ENCODE measurements around the gene CERCAM.

Gene CERCAM

GRCh38 chr9:128409978-128410377 lies 10.7 kb upstream of the CERCAM start:
- ATAC-seq: peak; percentile 51
- TF ChIP-seq ZC3H10 (CRISPR knock-in tag; IDR thresholded peaks at IDR 0.05): no peak
- no peak for TF ChIP-seq SNAI2 (CRISPR knock-in tag; IDR thresholded peaks at IDR 0.05)
- TF ChIP-seq PPARA (CRISPR knock-in tag; IDR thresholded peaks at IDR 0.05; ENCODE audit: borderline replicate concordance): no peak
- TF ChIP-seq POU6F1 (CRISPR knock-in tag; IDR thresholded peaks at IDR 0.05; ENCODE audit: borderline replicate concordance, low read depth): no peak

- TF ChIP-seq TCF4 (CRISPR knock-in tag; IDR thresholded peaks at IDR 0.05; ENCODE audit: borderline replicate concordance) (no peak), ZNF565 (CRISPR knock-in tag; conservative IDR thresholded peaks at IDR 0.05; ENCODE audit: low read depth) (no peak), ZNF8 (CRISPR knock-in tag; IDR thresholded peaks at IDR 0.05) (no peak), BACH2 (CRISPR knock-in tag; IDR thresholded peaks at IDR 0.05; ENCODE audit: borderline replicate concordance) (no peak), ZC3H10 (CRISPR knock-in tag; IDR thresholded peaks at IDR 0.05) (no peak), RARB (CRISPR knock-in tag; IDR thresholded peaks at IDR 0.05) (no peak), PPARA (CRISPR knock-in tag; IDR thresholded peaks at IDR 0.05; ENCODE audit: borderline replicate concordance) (no peak)
- TF ChIP-seq, protein P1, sequence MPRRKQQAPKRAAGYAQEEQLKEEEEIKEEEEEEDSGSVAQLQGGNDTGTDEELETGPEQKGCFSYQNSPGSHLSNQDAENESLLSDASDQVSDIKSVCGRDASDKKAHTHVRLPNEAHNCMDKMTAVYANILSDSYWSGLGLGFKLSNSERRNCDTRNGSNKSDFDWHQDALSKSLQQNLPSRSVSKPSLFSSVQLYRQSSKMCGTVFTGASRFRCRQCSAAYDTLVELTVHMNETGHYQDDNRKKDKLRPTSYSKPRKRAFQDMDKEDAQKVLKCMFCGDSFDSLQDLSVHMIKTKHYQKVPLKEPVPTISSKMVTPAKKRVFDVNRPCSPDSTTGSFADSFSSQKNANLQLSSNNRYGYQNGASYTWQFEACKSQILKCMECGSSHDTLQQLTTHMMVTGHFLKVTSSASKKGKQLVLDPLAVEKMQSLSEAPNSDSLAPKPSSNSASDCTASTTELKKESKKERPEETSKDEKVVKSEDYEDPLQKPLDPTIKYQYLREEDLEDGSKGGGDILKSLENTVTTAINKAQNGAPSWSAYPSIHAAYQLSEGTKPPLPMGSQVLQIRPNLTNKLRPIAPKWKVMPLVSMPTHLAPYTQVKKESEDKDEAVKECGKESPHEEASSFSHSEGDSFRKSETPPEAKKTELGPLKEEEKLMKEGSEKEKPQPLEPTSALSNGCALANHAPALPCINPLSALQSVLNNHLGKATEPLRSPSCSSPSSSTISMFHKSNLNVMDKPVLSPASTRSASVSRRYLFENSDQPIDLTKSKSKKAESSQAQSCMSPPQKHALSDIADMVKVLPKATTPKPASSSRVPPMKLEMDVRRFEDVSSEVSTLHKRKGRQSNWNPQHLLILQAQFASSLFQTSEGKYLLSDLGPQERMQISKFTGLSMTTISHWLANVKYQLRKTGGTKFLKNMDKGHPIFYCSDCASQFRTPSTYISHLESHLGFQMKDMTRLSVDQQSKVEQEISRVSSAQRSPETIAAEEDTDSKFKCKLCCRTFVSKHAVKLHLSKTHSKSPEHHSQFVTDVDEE (CRISPR knock-in tag; IDR thresholded peaks at IDR 0.05): no peak
- ATAC-seq: no peak
These were observed 9.1 kb upstream of the CERCAM start for GRCh38 chr9:128411364-128412119.

DNA sequence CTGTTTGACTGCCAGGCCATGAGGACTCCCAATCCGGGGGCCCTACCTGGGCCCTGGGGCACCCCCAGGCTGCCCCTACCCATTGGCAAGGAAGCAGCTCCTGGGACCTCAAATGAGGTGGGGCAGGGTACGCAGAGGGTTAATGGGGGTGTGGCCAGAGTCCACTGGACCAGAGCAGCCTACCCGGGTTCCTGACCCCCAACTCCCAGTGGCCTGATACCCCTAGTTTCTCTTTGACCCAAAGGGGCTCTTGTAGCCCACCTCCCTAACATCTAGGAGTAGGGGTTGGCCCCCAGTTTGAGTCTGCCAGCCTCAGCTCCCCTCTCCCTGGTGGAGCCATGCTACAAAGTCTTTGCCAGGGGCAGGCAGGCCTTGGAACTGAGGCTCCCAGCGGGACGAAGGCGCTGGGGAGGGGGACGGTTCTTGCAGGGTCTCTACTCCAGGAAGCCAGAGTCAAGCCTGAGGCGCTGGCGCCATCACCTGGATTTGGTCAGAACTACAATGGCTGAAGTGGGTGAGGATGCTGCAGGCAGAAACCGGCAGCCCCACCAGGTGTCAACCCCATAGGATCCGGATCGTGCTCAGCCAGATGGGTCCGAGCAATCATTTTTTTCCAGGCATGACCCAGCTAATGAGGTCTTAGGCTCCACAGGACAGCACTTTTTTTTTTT lies 8.4 kb upstream of the CERCAM start:
- ATAC-seq: peak; percentile 81

More for the DNA sequence above, 8.4 kb upstream of the CERCAM start:
- TF ChIP-seq PATZ1 (CRISPR knock-in tag; IDR thresholded peaks at IDR 0.05; ENCODE audit: borderline replicate concordance): no peak
- TF ChIP-seq ZFP3 (CRISPR knock-in tag; IDR thresholded peaks at IDR 0.05): no peak
- no peak for TF ChIP-seq ZNF70 (CRISPR knock-in tag; IDR thresholded peaks at IDR 0.05)
- no peak for TF ChIP-seq OSR1 (CRISPR knock-in tag; IDR thresholded peaks at IDR 0.05)
- no peak for TF ChIP-seq TCF4 (CRISPR knock-in tag; IDR thresholded peaks at IDR 0.05; ENCODE audit: borderline replicate concordance)
- no peak for TF ChIP-seq SNAI2 (CRISPR knock-in tag; IDR thresholded peaks at IDR 0.05)
- TF ChIP-seq ESRRG (CRISPR knock-in tag; IDR thresholded peaks at IDR 0.05): no peak
- no peak for TF ChIP-seq ARNTL (CRISPR knock-in tag; IDR thresholded peaks at IDR 0.05; ENCODE audit: borderline replicate concordance, low read depth)
- TF ChIP-seq, protein P1 (CRISPR knock-in tag; IDR thresholded peaks at IDR 0.05): no peak
- TF ChIP-seq, protein P2, sequence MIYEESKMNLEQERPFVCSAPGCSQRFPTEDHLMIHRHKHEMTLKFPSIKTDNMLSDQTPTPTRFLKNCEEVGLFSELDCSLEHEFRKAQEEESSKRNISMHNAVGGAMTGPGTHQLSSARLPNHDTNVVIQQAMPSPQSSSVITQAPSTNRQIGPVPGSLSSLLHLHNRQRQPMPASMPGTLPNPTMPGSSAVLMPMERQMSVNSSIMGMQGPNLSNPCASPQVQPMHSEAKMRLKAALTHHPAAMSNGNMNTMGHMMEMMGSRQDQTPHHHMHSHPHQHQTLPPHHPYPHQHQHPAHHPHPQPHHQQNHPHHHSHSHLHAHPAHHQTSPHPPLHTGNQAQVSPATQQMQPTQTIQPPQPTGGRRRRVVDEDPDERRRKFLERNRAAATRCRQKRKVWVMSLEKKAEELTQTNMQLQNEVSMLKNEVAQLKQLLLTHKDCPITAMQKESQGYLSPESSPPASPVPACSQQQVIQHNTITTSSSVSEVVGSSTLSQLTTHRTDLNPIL (CRISPR knock-in tag; IDR thresholded peaks at IDR 0.05; ENCODE audit: low read depth): no peak
- TF ChIP-seq CSDC2 (CRISPR knock-in tag; IDR thresholded peaks at IDR 0.05): no peak
- no peak for TF ChIP-seq BACH2 (CRISPR knock-in tag; IDR thresholded peaks at IDR 0.05; ENCODE audit: borderline replicate concordance)
- TF ChIP-seq ZFP30 (CRISPR knock-in tag; IDR thresholded peaks at IDR 0.05): no peak
- TF ChIP-seq ZC3H10 (CRISPR knock-in tag; IDR thresholded peaks at IDR 0.05): no peak
- no peak for TF ChIP-seq CSRNP3 (CRISPR knock-in tag; IDR thresholded peaks at IDR 0.05)
- TF ChIP-seq PPARA (CRISPR knock-in tag; IDR thresholded peaks at IDR 0.05; ENCODE audit: borderline replicate concordance): no peak
- TF ChIP-seq RARB (CRISPR knock-in tag; IDR thresholded peaks at IDR 0.05): no peak
- TF ChIP-seq POU6F1 (CRISPR knock-in tag; IDR thresholded peaks at IDR 0.05; ENCODE audit: borderline replicate concordance, low read depth): no peak
- TF ChIP-seq GLIS3 (CRISPR knock-in tag; IDR thresholded peaks at IDR 0.05): no peak
- TF ChIP-seq ZNF8 (CRISPR knock-in tag; IDR thresholded peaks at IDR 0.05): no peak
